GM23248 (cell line): ENCODE results near the gene SLC13A1.

Experiments used
- EZH2 ChIP-seq: fragments of 200-600 bp; sonication (generic); IDR thresholded peaks from 2 replicates; pipeline ENCODE4 v1.6.1; 2018; ENCODE audit warnings: antibody characterized with exemption, mild to moderate bottlenecking; ENCODE audit not compliant: insufficient read depth, poor library complexity, severe bottlenecking
- EZH2phosphoT487 ChIP-seq: fragments of 200-600 bp; sonication (generic); IDR thresholded peaks from 2 replicates; pipeline ENCODE4 v1.6.1; 2018; ENCODE audit warnings: antibody characterized with exemption, moderate library complexity, mild to moderate bottlenecking, low read depth; ENCODE audit not compliant: insufficient read depth

- TF ChIP-seq EZH2phosphoT487 (no peak), EZH2 (no peak)
These were observed 73.6 kb downstream of the SLC13A1 start for GRCh38 chr7:123126171-123126570.
